Loucy (cell line): Measurements from ENCODE around the gene CAPN11.

Experiments used
- EZH2phosphoT487 ChIP-seq: fragments of 200-600 bp; IDR thresholded peaks from 2 replicates; pipeline ENCODE4 v1.6.1; 2018; ENCODE audit warnings: antibody characterized with exemption, mild to moderate bottlenecking, moderate library complexity, borderline replicate concordance
- TF ChIP-seq, protein P1 (sequence below): fragments of 200-600 bp; sonication (generic); conservative IDR thresholded peaks from 2 replicates; pipeline ENCODE4 v1.5.1; 2014; ENCODE audit warnings: mild to moderate bottlenecking, antibody characterized with exemption, low read length

DNA sequence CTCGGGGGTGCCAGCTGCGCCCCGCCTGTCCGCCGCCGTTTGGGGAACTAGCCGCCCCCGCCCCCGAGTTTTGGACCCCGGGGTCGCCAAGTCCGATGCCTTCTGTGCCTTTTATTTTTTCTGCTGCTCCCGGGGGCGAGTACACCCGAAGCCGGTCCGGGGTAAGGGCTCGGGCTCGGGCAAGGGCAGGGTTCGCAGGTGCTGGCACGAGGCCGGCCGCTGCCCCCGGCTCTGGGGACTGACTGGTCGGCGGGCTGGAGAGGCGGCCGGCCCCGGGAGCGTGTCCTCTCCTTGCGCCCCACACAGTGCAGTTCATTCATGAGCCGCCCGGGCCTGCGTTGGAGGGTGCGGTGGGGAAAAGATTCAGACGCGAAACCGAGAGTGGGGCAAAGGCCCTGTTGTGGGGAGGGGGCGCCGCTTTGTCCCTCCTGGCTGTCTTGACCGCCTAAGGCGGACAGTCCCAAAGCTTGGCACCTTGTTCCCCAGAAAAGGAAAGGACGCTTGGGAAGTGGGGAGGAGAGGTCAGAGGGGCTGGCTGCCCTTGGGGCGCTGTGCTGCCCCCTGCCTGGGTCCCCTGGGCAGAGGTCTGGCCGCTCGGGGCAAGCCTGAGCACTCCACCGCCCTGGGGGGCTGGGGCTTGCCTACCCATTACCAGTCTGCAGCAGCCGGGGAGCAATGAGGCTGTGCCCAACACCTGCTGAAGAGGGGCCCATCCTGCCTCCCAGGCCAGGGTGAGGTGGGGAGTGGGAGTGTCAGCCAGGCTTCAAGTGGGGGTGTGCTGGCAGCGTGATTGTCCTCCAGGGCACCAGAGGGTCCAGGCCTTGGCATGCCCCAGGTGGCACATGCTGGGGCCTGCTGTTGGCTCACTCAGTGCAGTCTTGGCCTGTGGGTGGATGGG lies 30.4 kb upstream of the CAPN11 start:
- TF ChIP-seq, protein P1, sequence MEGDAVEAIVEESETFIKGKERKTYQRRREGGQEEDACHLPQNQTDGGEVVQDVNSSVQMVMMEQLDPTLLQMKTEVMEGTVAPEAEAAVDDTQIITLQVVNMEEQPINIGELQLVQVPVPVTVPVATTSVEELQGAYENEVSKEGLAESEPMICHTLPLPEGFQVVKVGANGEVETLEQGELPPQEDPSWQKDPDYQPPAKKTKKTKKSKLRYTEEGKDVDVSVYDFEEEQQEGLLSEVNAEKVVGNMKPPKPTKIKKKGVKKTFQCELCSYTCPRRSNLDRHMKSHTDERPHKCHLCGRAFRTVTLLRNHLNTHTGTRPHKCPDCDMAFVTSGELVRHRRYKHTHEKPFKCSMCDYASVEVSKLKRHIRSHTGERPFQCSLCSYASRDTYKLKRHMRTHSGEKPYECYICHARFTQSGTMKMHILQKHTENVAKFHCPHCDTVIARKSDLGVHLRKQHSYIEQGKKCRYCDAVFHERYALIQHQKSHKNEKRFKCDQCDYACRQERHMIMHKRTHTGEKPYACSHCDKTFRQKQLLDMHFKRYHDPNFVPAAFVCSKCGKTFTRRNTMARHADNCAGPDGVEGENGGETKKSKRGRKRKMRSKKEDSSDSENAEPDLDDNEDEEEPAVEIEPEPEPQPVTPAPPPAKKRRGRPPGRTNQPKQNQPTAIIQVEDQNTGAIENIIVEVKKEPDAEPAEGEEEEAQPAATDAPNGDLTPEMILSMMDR, result no peak
- TF ChIP-seq EZH2phosphoT487, result no peak
